HepG2 (cell line): ENCODE measurements around the gene E2F1. TPM values are rescaled to one million over a fixed set of nuclear protein-coding genes. Genes with fewer than 3 reads are reported as not detected.

Source experiments
- ATAC-seq: fragments of 200-7000 bp; cut with Tn5 transposase; 3 replicates; pipeline ENCODE4 v1.9.1; 2020; ENCODE audit warnings: mild to moderate bottlenecking, moderate library complexity
- BruUV-seq: library from RNA; stranded (reverse); fragments of 400-500 nt; replicated peaks from 2 replicates; lab custom pipeline; 2021; lab: Mats Ljungman, UMichigan
- CTCF ChIA-PET: fragments of 300-600 bp; formaldehyde crosslinking; extraction: SDS; loops from one replicate; lab custom pipeline; 2021; ENCODE audit warnings: low total read pairs, inconsistent platforms, low intra/inter-chr PET ratio; lab: Yijun Ruan, JAX
- POLR2A ChIA-PET: fragments of 350-600 bp; sonication (Branson Sonifier 250); formaldehyde crosslinking; loops from one replicate; lab custom pipeline; 2020; ENCODE audit warnings: antibody characterized with exemption, inconsistent platforms; lab: Yijun Ruan, JAX
- DNase-seq: peaks from one replicate; pipeline ENCODE4 v3.0.0-alpha.2; 2015; ENCODE audit warnings: low spot score
- FAIRE-seq: peaks from 3 replicates; lab custom pipeline; 2011; peaks lifted over from hg19 to GRCh38; lab: Jason Lieb, UNC
- H2AFZ ChIP-seq: one replicate; pipeline ENCODE4 v1.6.1; 2011; ENCODE audit warnings: low read length, inconsistent platforms
- H3K27ac ChIP-seq: fragments of 300-600 bp; 3 replicates; pipeline ENCODE4 v1.8.0; 2011; ENCODE audit warnings: mixed run types, mild to moderate bottlenecking, mixed read lengths, low read length, inconsistent platforms; ENCODE audit not compliant: insufficient read depth; ENCODE audit errors: extremely low read length
- H3K27me3 ChIP-seq, 2 experiments: fragments of 200-600 bp in 1 of 2; 2 replicates in 1 of 2; 3 replicates in 1 of 2; pipeline versions ENCODE4 v1.6.0 to v1.8.0; 2011; ENCODE audit warnings: low read length in 2 of 2, mild to moderate bottlenecking in 2 of 2, moderate library complexity in 2 of 2, inconsistent platforms in 1 of 2; ENCODE audit not compliant: insufficient read depth in 2 of 2, control insufficient read depth in 1 of 2
- H3K36me3 ChIP-seq, 2 experiments: fragments of 200-600 bp in 1 of 2; replicated peaks in 1 of 2; 2 replicates in 1 of 2; 3 replicates in 1 of 2; pipeline versions ENCODE4 v1.5.1 to v1.8.0; 2011; ENCODE audit warnings: low read length in 2 of 2, inconsistent platforms in 1 of 2; ENCODE audit not compliant: insufficient read depth in 2 of 2, control insufficient read depth in 1 of 2
- H3K4me1 ChIP-seq: 2 replicates; pipeline ENCODE4 v1.5.1; 2012; ENCODE audit warnings: low read length, inconsistent platforms; ENCODE audit not compliant: insufficient read depth
- H3K4me2 ChIP-seq: 2 replicates; pipeline ENCODE4 v1.6.0; 2011; ENCODE audit warnings: low read depth, low read length, inconsistent platforms
- H3K4me3 ChIP-seq, 3 experiments: fragments of 200-600 bp in 1 of 3; sonication (generic), shearing (Covaris generic) in 1 of 3; replicated peaks in 1 of 3; 2 replicates each; pipeline ENCODE4 v1.5.1; 2011 to 2016; ENCODE audit warnings: low read length in 3 of 3, inconsistent platforms in 2 of 3, low read depth in 2 of 3, mild to moderate bottlenecking in 2 of 3, control low read depth in 1 of 3, mixed read lengths in 1 of 3; ENCODE audit not compliant: insufficient read depth in 1 of 3
- H3K79me2 ChIP-seq: one replicate; pipeline ENCODE4 v1.6.1; 2011; ENCODE audit warnings: low read length, inconsistent platforms; ENCODE audit not compliant: insufficient read depth
- H3K9ac ChIP-seq: 2 replicates; pipeline ENCODE4 v1.6.0; 2011; ENCODE audit warnings: mild to moderate bottlenecking, low read depth, low read length, inconsistent platforms; ENCODE audit not compliant: insufficient read depth
- H3K9me3 ChIP-seq: 2 replicates; pipeline ENCODE4 v1.5.1; 2012; ENCODE audit warnings: mild to moderate bottlenecking, low read length
- H4K20me1 ChIP-seq: 2 replicates; pipeline ENCODE4 v1.6.0; 2011; ENCODE audit warnings: inconsistent platforms, mild to moderate bottlenecking, low read length, moderate library complexity; ENCODE audit not compliant: insufficient read depth
- EED ChIP-seq: sonication (generic); formaldehyde crosslinking; IDR thresholded peaks from 2 replicates; pipeline ENCODE4 v1.5.0; 2020; ENCODE audit warnings: mild to moderate bottlenecking, missing genetic modification reagents
- HNRNPLL ChIP-seq: fragments of 200-400 bp; formaldehyde crosslinking; IDR thresholded peaks from 2 replicates; pipeline ENCODE4 v1.6.1; 2017; ENCODE audit warnings: mild to moderate bottlenecking, low read depth, low read length; ENCODE audit not compliant: poor library complexity, severe bottlenecking
- IKZF5 ChIP-seq: IDR thresholded peaks from 2 replicates; pipeline ENCODE4 v1.6.1; 2018; ENCODE audit warnings: missing genetic modification reagents, mild to moderate bottlenecking, missing compliant biosample characterization
- IRF1 ChIP-seq: sonication (generic); formaldehyde crosslinking; IDR thresholded peaks from 2 replicates; pipeline ENCODE4 v1.4.0; 2020; ENCODE audit warnings: low read depth, mild to moderate bottlenecking, missing genetic modification reagents
- KLF16 ChIP-seq, 2 experiments: sonication (generic) in 1 of 2; formaldehyde crosslinking in 1 of 2; IDR thresholded peaks; 2 replicates each; pipeline versions ENCODE4 v1.6.1 to v1.8.0; 2016 to 2023; ENCODE audit warnings: missing genetic modification reagents in 2 of 2, missing compliant biosample characterization in 1 of 2
- MAFG ChIP-seq: sonication (generic); formaldehyde crosslinking; IDR thresholded peaks from 2 replicates; pipeline ENCODE4 v1.5.1; 2020; ENCODE audit warnings: mild to moderate bottlenecking, missing genetic modification reagents
- ONECUT2 ChIP-seq: sonication (generic); formaldehyde crosslinking; IDR thresholded peaks from 2 replicates; pipeline ENCODE4 v1.4.0; 2020; ENCODE audit warnings: missing genetic modification reagents
- SIN3B ChIP-seq: fragments of 150-350 bp; IDR thresholded peaks from 2 replicates; pipeline ENCODE4 v1.6.1; 2014; ENCODE audit warnings: low read length
- STAT5B ChIP-seq: sonication (generic); formaldehyde crosslinking; IDR thresholded peaks from 2 replicates; pipeline ENCODE4 v1.4.0; 2020; ENCODE audit warnings: missing genetic modification reagents
- TCF12 ChIP-seq, 2 experiments: fragments of 450-650 bp in 1 of 2; sonication (generic) in 1 of 2; formaldehyde crosslinking in 1 of 2; IDR thresholded peaks; 2 replicates each; pipeline versions ENCODE4 v1.6.1 to v1.8.0; 2017 to 2022; ENCODE audit warnings: antibody characterized with exemption in 1 of 2, mild to moderate bottlenecking in 1 of 2, missing genetic modification reagents in 1 of 2, moderate library complexity in 1 of 2
- ZBTB25 ChIP-seq: IDR thresholded peaks from 2 replicates; pipeline ENCODE4 v1.6.1; 2018; ENCODE audit warnings: missing genetic modification reagents
- ZNF12 ChIP-seq: sonication (generic); formaldehyde crosslinking; IDR thresholded peaks from 2 replicates; pipeline ENCODE4 v1.5.0; 2020; ENCODE audit warnings: missing genetic modification reagents
- ZNF280D ChIP-seq: sonication (generic); formaldehyde crosslinking; IDR thresholded peaks from 2 replicates; pipeline ENCODE4 v1.5.1; 2020; ENCODE audit warnings: mild to moderate bottlenecking, missing genetic modification reagents
- ZNF331 ChIP-seq: sonication (generic); formaldehyde crosslinking; IDR thresholded peaks from 2 replicates; pipeline ENCODE4 v1.4.0; 2020; ENCODE audit warnings: missing genetic modification reagents
- ZNF343 ChIP-seq: sonication (generic); formaldehyde crosslinking; IDR thresholded peaks from 2 replicates; pipeline ENCODE4 v1.4.0; 2020; ENCODE audit warnings: mild to moderate bottlenecking, missing genetic modification reagents
- WGBS: methylation state at CpG from one replicate; pipeline ENCODE4 v1.1.6; 2017; ENCODE audit warnings: low lambda C conversion rate; 5-methylcytosine and 5-hydroxymethylcytosine counted together
- in situ Hi-C: cut with HindIII; loops from 2 replicates; pipeline ENCODE4 v1.10.0; 2017; ENCODE audit warnings: low pct_unique_long_range_greater_than_20kb; ENCODE audit not compliant: extremely low pct_ligation_motif_present
- intact Hi-C: fragments of 100-400 bp; cut with micrococcal nuclease; formaldehyde crosslinking; loops from one replicate; pipeline ENCODE4 v1.10.0; 2022; ENCODE audit not compliant: unreplicated experiment
- polyA plus RNA-seq, 8 experiments: library from polyadenylated mRNA; depleted of rRNA in 3 of 8; stranded (reverse) in 7 of 8; unstranded in 1 of 8; fragments of >200 nt; fragmentation: Illumina TruSeq in 4 of 8; extraction: Trizol in 4 of 8; gene quantifications; 2 replicates each; pipeline versions ENCODE4 v1.2.1 to v1.2.3, GENCODE V29; 2011 to 2016; ENCODE audit warnings: low read depth in 4 of 8, missing spikeins in 1 of 8, mixed read lengths in 1 of 8; ENCODE audit not compliant: insufficient read depth in 1 of 8
- total RNA-seq, 5 experiments: library from RNA; depleted of rRNA; stranded (reverse); fragments of >200 nt; fragmentation: Illumina TruSeq; extraction: Trizol; gene quantifications; 2 replicates each; pipeline ENCODE4 v1.2.3, GENCODE V29; 2016; ENCODE audit warnings: low read depth in 1 of 5

E2F1 gene
- total and polyA plus RNA-seq, 2 of the 13 experiments (the other 11 are each of a cell fraction or from before 2014, with no cell fraction given): 25.5 to 39.4 TPM

GRCh38 chr20:33685328-33686099 lies 671 bp downstream of the E2F1 start:
- ATAC-seq (peak; percentile 65), FAIRE-seq (no peak), DNase-seq (peak; percentile 71)
- Histone ChIP-seq H3K4me3 (peak overlapping the region; percentile 58 to 82 (median 65)), H3K9ac (peak overlapping the region; percentile 69), H3K27me3 (no peaks in the 10 kb centered on the region), H3K79me2 (peaks cover 21% of the 10 kb centered on the region), H3K27ac (peak overlapping the region; percentile 56), H3K4me2 (peak overlapping the region; percentile 99), H3K4me1 (peaks cover 59% of the 10 kb centered on the region), H3K9me3 (no peaks in the 10 kb centered on the region), H4K20me1 (no peaks in the 10 kb centered on the region), H2AFZ (peak overlapping the region; percentile 2), H3K36me3 (peaks cover 0 to under 1% of the 10 kb centered on the region in 2 experiments; a peak in 1 of 5 replicates)
- WGBS: 3% methylated on average over 22 of the region's 53 CpGs
- intact Hi-C loops (loop anchor here (1.0 to 5.0 kb wide), 4 partner anchors 11 to 127 kb away; partner anchors contain the start of genes CHMP4B and NECAB3), in situ Hi-C loops (no loop called here)
- POLR2A ChIA-PET: interaction anchor here (1.4 to 2.5 kb wide), 3 partner anchors 11 to 46 kb away, joined by 5 to 17 read pairs (median 14); partner anchors contain the start of genes NECAB3 and ZNF341
- CTCF ChIA-PET: no interaction called here
- BruUV-seq: TSS peak; percentile 63
- TF ChIP-seq HNRNPLL (peak; percentile 19), ZNF343 (CRISPR knock-in tag) (no peak), TCF12 (IDR thresholded peaks at IDR 0.05) (no peak), TCF12 (CRISPR knock-in tag; IDR thresholded peaks at IDR 0.05) (no peak), STAT5B (0 out of 2 replicates have a peak, but pooled peaks have one; percentile 22), EED (CRISPR knock-in tag) (no peak), IKZF5 (CRISPR knock-in tag) (no peak), ONECUT2 (CRISPR knock-in tag) (0 out of 2 replicates have a peak, but pooled peaks have one; percentile 10), ZNF331 (peak; percentile 58), MAFG (no peak), SIN3B (no peak), IRF1 (CRISPR knock-in tag) (no peak), ZNF280D (CRISPR knock-in tag) (peak; percentile 84; the same call in 1 of the 2 replicates), ZBTB25 (peak; percentile 18; the same call in 1 of the 2 replicates), KLF16 (CRISPR knock-in tag; IDR thresholded peaks at IDR 0.05) (no peak; a peak in 1 of 4 replicates), ZNF12 (0 out of 2 replicates have a peak, but pooled peaks have one; percentile 21)
